DMS 273 (cell line): Measurements from ENCODE around the gene ITGB3.
A peak's percentile ranks its signal among the peaks of the same experiment; 100 is the strongest.
"Not testable (repeated sequence)": the region's sequence is repeated elsewhere in the genome, so short reads cannot be mapped to it uniquely, and the experiment has no call there.

Source experiments
- DNase-seq: peaks from one replicate; lab custom pipeline; 2025; ENCODE audit not compliant: unreplicated experiment; lab: John Stamatoyannopoulos, UW

Gene ITGB3

GRCh38 chr17:47243737-47244598, 9.7 kb upstream of the ITGB3 start:
- no peak for DNase-seq

- no peak for DNase-seq
Measured at GRCh38 chr17:47244697-47245096, 8.9 kb upstream of the ITGB3 start.

- DNase-seq = no peak
Measured at GRCh38 chr17:47246120-47246519, 7.5 kb upstream of the ITGB3 start.

GRCh38 chr17:47250855-47251254, 2.8 kb upstream of the ITGB3 start:
- DNase-seq = no peak

GRCh38 chr17:47251421-47251940, 2.1 kb upstream of the ITGB3 start:
- no peak for DNase-seq

- no peak for DNase-seq
Measured at GRCh38 chr17:47252209-47252608, 1.4 kb upstream of the ITGB3 start.

GRCh38 chr17:47252766-47253512, 688 bp upstream of the ITGB3 start:
- DNase-seq = no peak

- no peak for DNase-seq
Measured at GRCh38 chr17:47254403-47254943, 846 bp downstream of the ITGB3 start.

GRCh38 chr17:47257651-47258339, 4.2 kb downstream of the ITGB3 start:
- DNase-seq = peak; percentile 18

GRCh38 chr17:47262586-47262985, 9.0 kb downstream of the ITGB3 start:
- DNase-seq = no peak

GRCh38 chr17:47264166-47264565, 10.5 kb downstream of the ITGB3 start:
- DNase-seq = no peak

- no peak for DNase-seq
Measured at GRCh38 chr17:47265983-47266541, 12.4 kb downstream of the ITGB3 start.

GRCh38 chr17:47266782-47267181, 13.2 kb downstream of the ITGB3 start:
- DNase-seq = no peak

- DNase-seq = no peak
Measured at GRCh38 chr17:47267354-47267828, 13.8 kb downstream of the ITGB3 start.

GRCh38 chr17:47268964-47269363, 15.3 kb downstream of the ITGB3 start:
- DNase-seq = not testable (repeated sequence)

- DNase-seq = not testable (repeated sequence)
Measured at GRCh38 chr17:47269561-47270280, 16.1 kb downstream of the ITGB3 start.

- no peak for DNase-seq
Measured at GRCh38 chr17:47270946-47271705, 17.5 kb downstream of the ITGB3 start.

- DNase-seq = no peak
Measured at GRCh38 chr17:47272491-47272890, 18.9 kb downstream of the ITGB3 start.

GRCh38 chr17:47273245-47273644, 19.6 kb downstream of the ITGB3 start:
- no peak for DNase-seq
